ENCODE measurements around the gene GDAP1L1.
"Not testable (repeated sequence)": the region's sequence is repeated elsewhere in the genome, so short reads cannot be mapped to it uniquely, and the experiment has no call there.

GDAP1L1 gene

GRCh38 chr20:44302026-44302669 lies 55.0 kb downstream of the GDAP1L1 start:
- no peak for DNase-seq (ENCODE audit: low read depth in 1 of 2, low spot score in 1 of 2)

DNA sequence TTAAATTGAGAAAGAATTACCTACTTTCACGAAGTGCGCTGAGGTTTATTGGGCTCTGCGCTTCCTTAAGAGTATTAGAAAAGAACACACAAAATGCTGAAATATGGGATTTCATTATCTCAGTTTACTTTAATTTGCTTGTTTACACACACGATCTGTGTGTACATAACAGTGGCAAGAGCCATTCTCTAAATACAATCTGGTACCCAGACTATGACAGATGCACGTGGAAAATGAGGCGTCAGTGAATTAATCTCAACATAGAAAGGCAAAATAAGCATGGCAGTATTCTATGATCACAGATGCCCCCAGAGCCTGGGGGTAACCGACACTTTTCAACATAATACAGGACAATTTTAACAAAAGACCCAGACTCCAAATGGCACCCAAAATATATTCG lies 55.6 kb downstream of the GDAP1L1 start:
- DNase-seq (ENCODE audit: low read depth in 1 of 2, low spot score in 1 of 2) = no peak

DNA sequence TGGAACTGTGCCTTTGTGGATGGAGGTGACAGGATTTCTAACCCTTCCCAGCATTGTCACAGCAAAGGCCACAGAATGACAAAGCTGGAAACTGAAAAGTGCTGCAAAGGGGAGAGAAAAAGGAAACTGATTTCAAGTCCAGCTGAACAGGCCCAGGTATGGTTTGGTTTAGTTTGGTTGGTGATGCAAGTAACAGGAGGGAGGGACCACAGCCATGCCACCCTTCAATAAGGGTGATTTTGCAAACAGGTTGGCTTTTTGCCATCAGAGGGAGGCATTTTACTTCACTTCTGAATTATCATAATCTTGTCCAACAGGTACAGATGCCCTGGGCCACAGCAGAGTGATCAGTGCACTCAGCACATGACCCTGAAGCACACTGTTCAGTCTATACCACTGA lies 57.3 kb downstream of the GDAP1L1 start:
- no peak for DNase-seq (ENCODE audit: low read depth in 1 of 2, low spot score in 1 of 2)

DNA sequence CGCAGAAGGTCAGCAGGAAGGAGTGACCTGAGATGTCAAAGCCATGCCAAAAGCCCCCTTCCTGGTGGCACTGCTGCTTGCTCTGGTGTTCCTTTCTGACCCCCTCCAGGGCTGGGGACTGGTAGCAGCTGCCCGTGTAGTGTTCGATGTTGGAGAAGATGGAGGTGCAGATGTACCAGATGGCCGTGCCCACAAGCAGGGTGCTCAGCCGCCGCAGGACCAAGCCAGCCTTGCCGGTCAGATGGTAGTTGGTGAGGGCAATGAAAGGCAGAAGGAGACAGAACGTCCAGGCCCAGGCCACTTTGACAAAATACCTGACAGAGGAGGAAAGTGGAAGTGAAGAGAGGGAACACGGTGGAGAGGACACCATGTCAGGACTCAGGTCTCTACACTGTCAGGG lies 59.8 kb downstream of the GDAP1L1 start:
- DNase-seq (ENCODE audit: low read depth in 1 of 2, low spot score in 1 of 2) = no peak

- DNase-seq (ENCODE audit: low read depth in 1 of 2, low spot score in 1 of 2) = no peak
Measured at GRCh38 chr20:44309763-44310663, 62.9 kb downstream of the GDAP1L1 start.

- peak; percentile 96 to 98 for DNase-seq (ENCODE audit: low read depth in 1 of 2, low spot score in 1 of 2)
Measured at GRCh38 chr20:44310664-44311639, 63.8 kb downstream of the GDAP1L1 start, which contains the start of gene FITM2. Gene FITM2 (minus strand): TSS chr20:44311202. CDS start chr20:44311148, 54 bp downstream.

GRCh38 chr20:44314870-44315269 lies 67.8 kb downstream of the GDAP1L1 start:
- no peak for DNase-seq (ENCODE audit: low read depth in 1 of 2, low spot score in 1 of 2)

DNA sequence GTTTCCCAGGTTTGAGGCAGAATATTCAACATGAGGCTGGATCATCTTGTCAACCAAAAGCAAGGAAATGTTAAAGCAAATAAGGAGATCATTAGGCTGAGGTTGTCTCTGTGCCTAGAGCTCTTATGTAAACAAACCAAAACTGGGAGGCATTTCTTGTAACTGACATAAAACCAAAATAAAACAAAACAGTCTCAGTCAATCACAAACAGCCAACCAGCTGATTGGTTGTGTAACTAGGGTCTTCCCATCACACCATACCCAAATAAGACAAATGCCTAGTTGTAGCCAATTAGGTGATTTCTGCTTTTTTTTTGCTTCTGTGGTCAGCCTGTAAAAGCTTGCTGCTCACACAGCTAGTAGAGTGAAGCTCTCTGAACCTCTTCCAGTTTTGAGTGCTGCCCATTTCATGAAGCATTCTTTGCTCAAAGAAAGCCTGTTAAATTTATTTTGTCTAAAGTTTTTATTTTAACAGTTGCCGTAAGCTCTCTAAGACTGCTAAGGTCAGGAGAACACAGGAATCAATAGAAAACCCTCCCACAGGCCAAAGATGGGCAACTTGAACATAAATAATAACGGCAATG lies 72.8 kb downstream of the GDAP1L1 start:
- no peak for DNase-seq (ENCODE audit: low read depth in 1 of 2, low spot score in 1 of 2)

GRCh38 chr20:44324343-44324742 lies 77.2 kb downstream of the GDAP1L1 start:
- no peak for DNase-seq (ENCODE audit: low read depth in 1 of 2, low spot score in 1 of 2)

GRCh38 chr20:44326391-44327159 lies 79.5 kb downstream of the GDAP1L1 start:
- DNase-seq (ENCODE audit: low read depth in 1 of 2, low spot score in 1 of 2) = no peak

DNA sequence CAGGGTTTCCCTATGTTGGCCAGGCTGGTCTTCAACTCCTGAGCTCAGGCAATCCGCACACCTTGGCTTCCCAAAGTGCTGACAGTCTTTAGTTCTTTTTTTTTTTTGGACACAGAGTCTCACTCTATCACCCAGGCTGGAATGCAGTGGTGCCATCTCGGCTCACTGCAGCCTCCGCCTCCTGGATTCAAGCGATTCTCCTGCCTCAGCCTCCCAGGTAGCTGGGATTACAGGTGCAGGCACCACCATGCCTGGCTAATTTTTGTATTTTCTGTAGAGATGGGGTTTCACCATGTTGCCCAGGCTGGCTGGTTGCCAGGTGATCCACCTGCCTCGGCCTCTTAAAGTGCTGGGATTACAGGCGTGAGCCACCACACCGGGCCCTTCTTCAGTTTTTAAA lies 80.6 kb downstream of the GDAP1L1 start:
- DNase-seq (ENCODE audit: low read depth in 1 of 2, low spot score in 1 of 2) = not testable (repeated sequence)

DNA sequence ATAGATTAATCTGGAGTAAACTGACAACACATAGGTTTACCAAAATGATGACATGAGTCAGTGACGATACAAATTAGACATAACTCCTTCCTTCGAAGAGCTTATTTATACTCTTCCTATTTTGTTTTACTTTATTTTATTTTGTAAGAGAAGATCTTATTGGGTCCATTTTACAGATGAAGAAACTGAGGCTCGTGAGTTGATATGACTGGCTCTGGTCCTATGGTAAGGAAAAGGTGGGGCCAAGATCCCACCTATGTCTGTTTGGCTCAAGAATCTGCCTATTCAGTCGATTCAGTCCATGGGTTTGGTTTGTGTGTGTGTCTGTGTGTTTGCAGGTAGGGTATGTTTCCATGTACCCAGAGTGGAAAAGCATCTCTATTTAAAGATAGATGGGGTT lies 81.3 kb downstream of the GDAP1L1 start:
- no peak for DNase-seq (ENCODE audit: low read depth in 1 of 2, low spot score in 1 of 2)
